ENCODE data around the gene DCPS. TPM values are rescaled to one million over a fixed set of nuclear protein-coding genes. Genes with fewer than 3 reads are reported as not detected.
"Not testable (repeated sequence)": the region's sequence is repeated elsewhere in the genome, so short reads cannot be mapped to it uniquely, and the experiment has no call there.

The DCPS gene
- total RNA-seq, 1 donor from 2014 or later: 11.3 TPM

- H3K27me3 Mint-ChIP-seq (ENCODE audit: low read depth, unreplicated experiment): no peaks in the 10 kb centered on the region
- Histone ChIP-seq H3K36me3 (ENCODE audit: insufficient read depth, low read length) (peaks cover under 1% of the 10 kb centered on the region), H3K4me2 (ENCODE audit: low read length) (no peak overlapping the region), H4K20me1 (ENCODE audit: insufficient read depth, low read length) (no peaks in the 10 kb centered on the region), H3K9me3 (ENCODE audit: insufficient read depth, low read depth, low read length) (no peaks in the 10 kb centered on the region), H3K27ac (ENCODE audit: low read depth, low read length) (no peak overlapping the region), H2AFZ (ENCODE audit: low read depth, low read length) (no peak overlapping the region), H3K4me3 (ENCODE audit: insufficient read depth, low read depth, low read length) (no peak overlapping the region), H3K4me1 (ENCODE audit: insufficient read depth, low read length) (peaks cover 10% of the 10 kb centered on the region), H3K9ac (ENCODE audit: low read length) (no peak overlapping the region), H3K79me2 (ENCODE audit: insufficient read depth, low read length) (peaks cover 8% of the 10 kb centered on the region), H3K27me3 (ENCODE audit: insufficient read depth, low read length) (no peaks in the 10 kb centered on the region)
- no peak overlapping the region for H3K4me3 Mint-ChIP-seq (ENCODE audit: unreplicated experiment)
- TF ChIP-seq CTCF (IDR thresholded peaks at IDR 0.05; ENCODE audit: insufficient read depth, low read depth, low read length): peak; percentile 51
- TF ChIP-seq EZH2 (IDR thresholded peaks at IDR 0.05; ENCODE audit: insufficient read depth, low read length): no peak
- DNase-seq (ENCODE audit: low read depth) (peak; percentile 31), FAIRE-seq (no peak)
- H3K4me1 Mint-ChIP-seq (ENCODE audit: low read depth, unreplicated experiment): peaks cover 19% of the 10 kb centered on the region
- H3K9me3 Mint-ChIP-seq (ENCODE audit: unreplicated experiment): no peaks in the 10 kb centered on the region
- no peak overlapping the region for H3K27ac Mint-ChIP-seq (ENCODE audit: unreplicated experiment)
- H3K36me3 Mint-ChIP-seq (ENCODE audit: low read depth, unreplicated experiment): peaks cover 5% of the 10 kb centered on the region
These were observed 3.8 kb downstream of the DCPS start for GRCh38 chr11:126307706-126308105.

DNA sequence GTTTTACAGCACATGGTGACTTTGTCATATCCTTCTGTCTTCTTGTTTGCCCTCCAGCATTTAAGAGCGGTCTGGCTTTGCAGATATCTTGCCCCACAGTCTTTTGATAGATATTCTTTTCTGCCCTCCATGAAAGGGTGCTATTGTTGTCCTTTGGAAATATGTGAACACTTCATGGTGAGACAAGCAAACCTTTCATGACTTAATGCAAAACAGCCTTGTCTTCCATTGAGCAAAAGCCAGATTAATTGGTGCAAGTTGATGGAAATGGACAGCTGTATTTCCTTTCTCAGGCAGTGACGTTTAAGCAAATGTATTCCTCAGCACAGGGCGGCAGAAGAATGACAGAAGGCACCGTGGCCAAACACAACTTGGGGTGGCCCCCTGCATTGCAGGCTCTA is 4.4 kb downstream of the DCPS start:
- H3K36me3 ChIP-seq (ENCODE audit: insufficient read depth, low read length): no peaks in the 10 kb centered on the region
- no peak overlapping the region for H3K4me2 ChIP-seq (ENCODE audit: low read length)
- no peak for TF ChIP-seq CTCF (IDR thresholded peaks at IDR 0.05; ENCODE audit: insufficient read depth, low read depth, low read length)
- no peak for TF ChIP-seq EZH2 (IDR thresholded peaks at IDR 0.05; ENCODE audit: insufficient read depth, low read length)
- H3K4me3 ChIP-seq (ENCODE audit: insufficient read depth, low read depth, low read length): no peak overlapping the region
- H3K79me2 ChIP-seq (ENCODE audit: insufficient read depth, low read length): peaks cover 4% of the 10 kb centered on the region
- H2AFZ ChIP-seq (ENCODE audit: low read depth, low read length): no peak overlapping the region
- H3K4me3 Mint-ChIP-seq (ENCODE audit: unreplicated experiment): no peak overlapping the region
- H3K27ac Mint-ChIP-seq (ENCODE audit: unreplicated experiment): no peak overlapping the region
- no peaks in the 10 kb centered on the region for H3K27me3 Mint-ChIP-seq (ENCODE audit: low read depth, unreplicated experiment)
- DNase-seq (ENCODE audit: low read depth): no peak
- no peaks in the 10 kb centered on the region for H4K20me1 ChIP-seq (ENCODE audit: insufficient read depth, low read length)
- peaks cover 19% of the 10 kb centered on the region for H3K4me1 Mint-ChIP-seq (ENCODE audit: low read depth, unreplicated experiment)
- H3K9me3 ChIP-seq (ENCODE audit: insufficient read depth, low read depth, low read length): no peaks in the 10 kb centered on the region
- H3K36me3 Mint-ChIP-seq (ENCODE audit: low read depth, unreplicated experiment): peaks cover 5% of the 10 kb centered on the region
- no peak overlapping the region for H3K9ac ChIP-seq (ENCODE audit: low read length)
- H3K27ac ChIP-seq (ENCODE audit: low read depth, low read length): no peak overlapping the region
- no peaks in the 10 kb centered on the region for H3K9me3 Mint-ChIP-seq (ENCODE audit: unreplicated experiment)
- no peak for FAIRE-seq
- H3K27me3 ChIP-seq (ENCODE audit: insufficient read depth, low read length): no peaks in the 10 kb centered on the region
- H3K4me1 ChIP-seq (ENCODE audit: insufficient read depth, low read length): peaks cover 9% of the 10 kb centered on the region

DNA sequence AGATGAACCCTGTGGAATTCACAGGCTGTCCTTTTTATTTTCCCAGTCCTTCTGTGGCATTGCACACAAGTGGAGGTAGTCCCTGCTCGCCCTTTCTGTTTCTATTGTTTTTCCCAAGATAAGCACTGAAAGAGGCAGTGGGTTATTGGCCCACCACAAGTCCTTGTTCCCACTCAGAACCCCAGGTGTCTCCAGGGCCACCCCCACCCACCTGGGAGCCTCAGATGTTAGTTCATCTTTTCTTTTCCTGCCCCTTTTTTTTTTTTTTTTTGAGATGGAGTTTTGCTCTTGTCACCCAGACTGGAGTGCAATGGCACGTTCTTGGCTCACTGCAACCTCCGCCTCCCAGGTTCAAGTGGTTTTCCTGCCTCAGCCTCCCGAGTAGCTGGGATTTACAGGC is 4.9 kb downstream of the DCPS start:
- not testable (repeated sequence) for H3K79me2 ChIP-seq (ENCODE audit: insufficient read depth, low read length); H3K9ac ChIP-seq (ENCODE audit: low read length); H3K36me3 Mint-ChIP-seq (ENCODE audit: low read depth, unreplicated experiment); H3K4me2 ChIP-seq (ENCODE audit: low read length); H3K36me3 ChIP-seq (ENCODE audit: insufficient read depth, low read length); H3K4me3 Mint-ChIP-seq (ENCODE audit: unreplicated experiment); H2AFZ ChIP-seq (ENCODE audit: low read depth, low read length); H3K27me3 ChIP-seq (ENCODE audit: insufficient read depth, low read length); H3K4me1 ChIP-seq (ENCODE audit: insufficient read depth, low read length); DNase-seq (ENCODE audit: low read depth); H3K9me3 Mint-ChIP-seq (ENCODE audit: unreplicated experiment); H4K20me1 ChIP-seq (ENCODE audit: insufficient read depth, low read length); H3K27ac Mint-ChIP-seq (ENCODE audit: unreplicated experiment); FAIRE-seq; H3K4me3 ChIP-seq (ENCODE audit: insufficient read depth, low read depth, low read length); H3K27ac ChIP-seq (ENCODE audit: low read depth, low read length); H3K9me3 ChIP-seq (ENCODE audit: insufficient read depth, low read depth, low read length); H3K27me3 Mint-ChIP-seq (ENCODE audit: low read depth, unreplicated experiment)
- peaks cover 19% of the 10 kb centered on the region for H3K4me1 Mint-ChIP-seq (ENCODE audit: low read depth, unreplicated experiment)

Measured in astrocyte (in vitro differentiated cells and primary cell).